Measurements from ENCODE around the gene FANCI. TPM values are rescaled to one million over a fixed set of nuclear protein-coding genes. Genes with fewer than 3 reads are reported as not detected.

Gene FANCI
- total RNA-seq, 2 experiments from 2014 or later = 6.1 to 7.1 TPM

- ChIA-PET POLR2A (no interaction called here), CTCF (no interaction called here)
- no peak overlapping the region for H3K27ac ChIP-seq (ENCODE audit: low read depth in 1 of 2, low read length in 2 of 2)
- no peak for ATAC-seq (ENCODE audit: poor library complexity)
- Mint-ChIP-seq H3K4me1 (ENCODE audit: low read depth) (peaks cover 31% of the 10 kb centered on the region), H3K4me3 (no peak overlapping the region), H3K27ac (peak overlapping the region; percentile 39), H3K9me3 (no peaks in the 10 kb centered on the region), H3K27me3 (no peaks in the 10 kb centered on the region), H3K36me3 (ENCODE audit: low read depth) (peaks cover 100% of the 10 kb centered on the region)
- H3K4me3 ChIP-seq (ENCODE audit: low read length) = no peak overlapping the region
- no peaks in the 10 kb centered on the region for H3K27me3 ChIP-seq (ENCODE audit: control insufficient read depth in 1 of 2, insufficient read depth in 2 of 2, low read length in 2 of 2)
- DNase-seq = no peak
- no peak for TF ChIP-seq CTCF (IDR thresholded peaks at IDR 0.05)
- H3K36me3 ChIP-seq (ENCODE audit: insufficient read depth, low read length) = peaks cover 100% of the 10 kb centered on the region
- intact Hi-C loops (cut with DNase I, micrococcal nuclease) = no loop called here
- peaks cover 40% of the 10 kb centered on the region for H3K4me1 ChIP-seq (ENCODE audit: insufficient read depth, low read length)
- no peaks in the 10 kb centered on the region for H3K9me3 ChIP-seq (ENCODE audit: control insufficient read depth in 1 of 2, insufficient read depth in 1 of 2, low read length in 2 of 2)
These were observed 82.5 kb downstream of the FANCI start for GRCh38 chr15:89326316-89326715.

GRCh38 chr15:89327113-89327512 lies 83.3 kb downstream of the FANCI start:
- ATAC-seq (ENCODE audit: poor library complexity) = no peak
- H3K27me3 Mint-ChIP-seq = no peaks in the 10 kb centered on the region
- no peak overlapping the region for H3K4me3 Mint-ChIP-seq
- peaks cover 100% of the 10 kb centered on the region for H3K36me3 Mint-ChIP-seq (ENCODE audit: low read depth)
- H3K36me3 ChIP-seq (ENCODE audit: insufficient read depth, low read length) = peaks cover 100% of the 10 kb centered on the region
- intact Hi-C loops (cut with DNase I, micrococcal nuclease) = no loop called here
- no peaks in the 10 kb centered on the region for H3K9me3 ChIP-seq (ENCODE audit: control insufficient read depth in 1 of 2, insufficient read depth in 1 of 2, low read length in 2 of 2)
- no peak for TF ChIP-seq CTCF (IDR thresholded peaks at IDR 0.05)
- no peak for DNase-seq
- no peak overlapping the region for H3K4me3 ChIP-seq (ENCODE audit: low read length)
- peaks cover 39% of the 10 kb centered on the region for H3K4me1 Mint-ChIP-seq (ENCODE audit: low read depth)
- no peaks in the 10 kb centered on the region for H3K9me3 Mint-ChIP-seq
- H3K27me3 ChIP-seq (ENCODE audit: control insufficient read depth in 1 of 2, insufficient read depth in 2 of 2, low read length in 2 of 2) = no peaks in the 10 kb centered on the region
- H3K4me1 ChIP-seq (ENCODE audit: insufficient read depth, low read length) = peaks cover 48% of the 10 kb centered on the region
- no peak overlapping the region for H3K27ac ChIP-seq (ENCODE audit: low read depth in 1 of 2, low read length in 2 of 2)
- POLR2A ChIA-PET = interaction anchor here (0.6 to 1.4 kb wide), 2 partner anchors 8 to 17 kb away, joined by 3 to 5 read pairs; no protein-coding TSS in a partner anchor
- CTCF ChIA-PET = interaction anchor here (1.3 kb wide), 1 partner anchor 32 kb away, joined by 5 read pairs; no protein-coding TSS in a partner anchor
- peak overlapping the region; percentile 65 for H3K27ac Mint-ChIP-seq

- DNase-seq (no peak), ATAC-seq (ENCODE audit: poor library complexity) (no peak)
- no peaks in the 10 kb centered on the region for H3K9me3 Mint-ChIP-seq
- TF ChIP-seq CTCF (IDR thresholded peaks at IDR 0.05) = no peak
- H3K4me3 Mint-ChIP-seq = no peak overlapping the region
- Histone ChIP-seq H3K27me3 (ENCODE audit: control insufficient read depth in 1 of 2, insufficient read depth in 2 of 2, low read length in 2 of 2) (no peaks in the 10 kb centered on the region), H3K36me3 (ENCODE audit: insufficient read depth, low read length) (peaks cover 96% of the 10 kb centered on the region), H3K4me1 (ENCODE audit: insufficient read depth, low read length) (peaks cover 63% of the 10 kb centered on the region), H3K4me3 (ENCODE audit: low read length) (no peak overlapping the region), H3K27ac (ENCODE audit: low read depth in 1 of 2, low read length in 2 of 2) (no peak overlapping the region), H3K9me3 (ENCODE audit: control insufficient read depth in 1 of 2, insufficient read depth in 1 of 2, low read length in 2 of 2) (no peaks in the 10 kb centered on the region)
- ChIA-PET CTCF (interaction anchor here (1.3 kb wide), 1 partner anchor 30 kb away, joined by 5 read pairs; no protein-coding TSS in a partner anchor), POLR2A (interaction anchor here (0.6 to 1.5 kb wide), 3 partner anchors 8 to 361 kb away, joined by 3 to 5 read pairs (median 5); no protein-coding TSS in a partner anchor)
- H3K27me3 Mint-ChIP-seq = no peaks in the 10 kb centered on the region
- peak overlapping the region; percentile 84 for H3K27ac Mint-ChIP-seq
- peaks cover 93% of the 10 kb centered on the region for H3K36me3 Mint-ChIP-seq (ENCODE audit: low read depth)
- intact Hi-C loops (cut with DNase I, micrococcal nuclease) = no loop called here
- peaks cover 48% of the 10 kb centered on the region for H3K4me1 Mint-ChIP-seq (ENCODE audit: low read depth)
These were observed 84.8 kb downstream of the FANCI start for GRCh38 chr15:89328398-89329254.

All from CD4-positive, alpha-beta T cell (primary cell).